Measurements from ENCODE around the gene GUF1. TPM values are rescaled to one million over a fixed set of nuclear protein-coding genes. Genes with fewer than 3 reads are reported as not detected.

GUF1 gene
- total RNA-seq, 2 donors from 2014 or later: 42.8 to 43.7 TPM

DNA sequence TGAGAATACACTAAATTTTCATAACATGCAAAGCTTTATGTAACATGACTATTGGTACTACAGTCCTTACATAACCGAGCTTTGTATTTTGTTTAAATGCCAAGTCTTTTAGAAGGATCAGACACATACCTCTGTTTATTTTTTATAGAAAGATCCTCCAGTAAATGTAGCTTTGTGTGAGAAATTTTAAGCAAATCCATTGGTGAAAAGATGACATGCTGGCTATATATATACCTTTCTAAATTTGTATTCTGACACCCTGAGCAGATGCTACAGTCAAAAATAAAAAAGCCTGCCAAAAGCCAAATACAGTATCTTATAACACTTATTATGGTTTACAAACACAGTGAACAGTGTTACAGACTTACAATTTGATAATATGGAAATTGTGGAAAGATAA lies 26.8 kb upstream of the GUF1 start, which contains the start of gene YIPF7:
Gene YIPF7, minus strand, starts transcription at position 201 of the 400 bp plus-strand sequence. CDS start 1,525 bp downstream, outside the sequence.
- Histone ChIP-seq H3K27ac (ENCODE audit: low read depth, low read length) (no peak within 1 kb of the TSS), H3K9ac (ENCODE audit: extremely low read depth, low read length, poor library complexity, severe bottlenecking) (no peak within 1 kb of the TSS), H3K4me1 (ENCODE audit: control insufficient read depth, insufficient read depth, low read length) (no peaks in the 10 kb centered on the region), H3K27me3 (ENCODE audit: control insufficient read depth, insufficient read depth, low read length, poor library complexity, severe bottlenecking) (peaks cover 20% of the 10 kb centered on the region), H3K36me3 (ENCODE audit: control insufficient read depth, insufficient read depth, low read length) (no peaks in the 10 kb centered on the region), H3K9me3 (ENCODE audit: control insufficient read depth, low read length) (no peaks in the 10 kb centered on the region), H3K4me3 (ENCODE audit: low read length) (no peak within 1 kb of the TSS)
- Mint-ChIP-seq H3K36me3 (ENCODE audit: low read depth) (no peaks in the 10 kb centered on the region), H3K9me3 (no peaks in the 10 kb centered on the region), H3K27me3 (ENCODE audit: insufficient read depth) (peaks cover 5% of the 10 kb centered on the region), H3K4me1 (no peaks in the 10 kb centered on the region), H3K27ac (no peak within 1 kb of the TSS), H3K4me3 (no peak within 1 kb of the TSS)
- DNase-seq: no peak
- TF ChIP-seq, protein P1, sequence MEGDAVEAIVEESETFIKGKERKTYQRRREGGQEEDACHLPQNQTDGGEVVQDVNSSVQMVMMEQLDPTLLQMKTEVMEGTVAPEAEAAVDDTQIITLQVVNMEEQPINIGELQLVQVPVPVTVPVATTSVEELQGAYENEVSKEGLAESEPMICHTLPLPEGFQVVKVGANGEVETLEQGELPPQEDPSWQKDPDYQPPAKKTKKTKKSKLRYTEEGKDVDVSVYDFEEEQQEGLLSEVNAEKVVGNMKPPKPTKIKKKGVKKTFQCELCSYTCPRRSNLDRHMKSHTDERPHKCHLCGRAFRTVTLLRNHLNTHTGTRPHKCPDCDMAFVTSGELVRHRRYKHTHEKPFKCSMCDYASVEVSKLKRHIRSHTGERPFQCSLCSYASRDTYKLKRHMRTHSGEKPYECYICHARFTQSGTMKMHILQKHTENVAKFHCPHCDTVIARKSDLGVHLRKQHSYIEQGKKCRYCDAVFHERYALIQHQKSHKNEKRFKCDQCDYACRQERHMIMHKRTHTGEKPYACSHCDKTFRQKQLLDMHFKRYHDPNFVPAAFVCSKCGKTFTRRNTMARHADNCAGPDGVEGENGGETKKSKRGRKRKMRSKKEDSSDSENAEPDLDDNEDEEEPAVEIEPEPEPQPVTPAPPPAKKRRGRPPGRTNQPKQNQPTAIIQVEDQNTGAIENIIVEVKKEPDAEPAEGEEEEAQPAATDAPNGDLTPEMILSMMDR (conservative IDR thresholded peaks at IDR 0.05): no peak
- WGBS, 2 experiments (ENCODE audit: insufficient coverage in 1 of 2, insufficient read length in 1 of 2): 100% methylated on average over 1 of the region's 1 CpG; no CpG with 5 or more reads in 1 of the 2 experiments

DNA sequence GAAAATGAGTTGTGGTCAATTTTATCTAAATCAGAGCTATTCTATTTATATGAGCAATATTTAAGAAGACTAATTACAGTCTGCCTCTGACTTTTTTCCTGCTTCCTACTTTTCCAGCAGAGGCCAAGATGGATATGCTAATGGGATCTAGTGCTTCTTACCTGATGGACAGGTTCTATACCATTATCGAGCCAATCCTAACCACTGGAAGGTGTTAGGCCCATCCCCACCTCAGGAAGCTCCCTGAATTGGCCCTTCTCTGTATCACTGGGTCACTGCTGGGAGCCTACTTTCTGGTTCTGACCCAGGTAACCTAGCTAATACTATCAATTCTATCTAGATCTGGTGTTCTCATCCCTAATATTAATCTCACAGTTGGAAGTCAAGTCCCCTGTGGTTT lies 26.2 kb upstream of the GUF1 start:
- TF ChIP-seq, protein P1 (conservative IDR thresholded peaks at IDR 0.05): no peak
- Histone ChIP-seq H3K36me3 (ENCODE audit: control insufficient read depth, insufficient read depth, low read length) (no peaks in the 10 kb centered on the region), H3K27me3 (ENCODE audit: control insufficient read depth, insufficient read depth, low read length, poor library complexity, severe bottlenecking) (peaks cover 20% of the 10 kb centered on the region), H3K27ac (ENCODE audit: low read depth, low read length) (no peak overlapping the region), H3K4me3 (ENCODE audit: low read length) (no peak overlapping the region), H3K9ac (ENCODE audit: extremely low read depth, low read length, poor library complexity, severe bottlenecking) (no peak overlapping the region), H3K9me3 (ENCODE audit: control insufficient read depth, low read length) (no peaks in the 10 kb centered on the region), H3K4me1 (ENCODE audit: control insufficient read depth, insufficient read depth, low read length) (no peaks in the 10 kb centered on the region)
- H3K4me3 Mint-ChIP-seq: no peak overlapping the region
- no peaks in the 10 kb centered on the region for H3K4me1 Mint-ChIP-seq
- no peaks in the 10 kb centered on the region for H3K9me3 Mint-ChIP-seq
- 94 to 100% methylated on average over 1 of the region's 1 CpG for WGBS, 2 experiments (ENCODE audit: insufficient coverage in 1 of 2, insufficient read length in 1 of 2)
- H3K36me3 Mint-ChIP-seq (ENCODE audit: low read depth): no peaks in the 10 kb centered on the region
- peaks cover 5% of the 10 kb centered on the region for H3K27me3 Mint-ChIP-seq (ENCODE audit: insufficient read depth)
- no peak for DNase-seq
- H3K27ac Mint-ChIP-seq: no peak overlapping the region

DNA sequence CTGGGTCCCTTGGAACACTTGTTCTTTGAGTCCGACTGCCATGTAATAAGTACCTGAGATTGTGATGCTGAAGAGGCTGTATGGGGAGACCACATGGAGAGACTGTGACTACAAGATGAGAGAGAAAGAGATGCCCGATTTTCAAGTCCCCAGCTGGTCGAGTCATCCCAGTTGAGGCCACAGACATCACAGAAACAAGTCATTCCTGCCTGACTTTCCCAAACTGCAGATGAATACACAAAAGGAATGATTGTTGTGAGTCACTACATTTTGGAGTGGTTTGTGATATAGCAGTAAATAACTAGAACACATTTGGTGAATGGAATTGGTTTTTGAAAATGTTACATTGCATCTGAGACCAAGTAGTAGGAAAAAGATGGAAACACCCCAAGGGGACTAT lies 17.8 kb upstream of the GUF1 start:
- Histone ChIP-seq H3K27ac (ENCODE audit: low read depth, low read length) (no peak overlapping the region), H3K9me3 (ENCODE audit: control insufficient read depth, low read length) (no peaks in the 10 kb centered on the region), H3K36me3 (ENCODE audit: control insufficient read depth, insufficient read depth, low read length) (no peaks in the 10 kb centered on the region), H3K4me1 (ENCODE audit: control insufficient read depth, insufficient read depth, low read length) (no peaks in the 10 kb centered on the region), H3K9ac (ENCODE audit: extremely low read depth, low read length, poor library complexity, severe bottlenecking) (no peak overlapping the region), H3K4me3 (ENCODE audit: low read length) (no peak overlapping the region), H3K27me3 (ENCODE audit: control insufficient read depth, insufficient read depth, low read length, poor library complexity, severe bottlenecking) (peaks cover under 1% of the 10 kb centered on the region)
- TF ChIP-seq, protein P1 (conservative IDR thresholded peaks at IDR 0.05): no peak
- Mint-ChIP-seq H3K4me3 (no peak overlapping the region), H3K36me3 (ENCODE audit: low read depth) (no peaks in the 10 kb centered on the region), H3K27me3 (ENCODE audit: insufficient read depth) (no peaks in the 10 kb centered on the region), H3K4me1 (peaks cover 11% of the 10 kb centered on the region), H3K27ac (no peak overlapping the region), H3K9me3 (no peaks in the 10 kb centered on the region)
- no peak for DNase-seq
- WGBS, 2 experiments (ENCODE audit: insufficient coverage in 1 of 2, insufficient read length in 1 of 2): 45 to 81% methylated on average over 2 to 3 of the region's 3 CpGs

Measured in endodermal cell (in vitro differentiated cells).